NCI-H69 (cell line): ENCODE results near the gene ZNF664.

Source experiments
- DNase-seq: peaks from one replicate; lab custom pipeline; 2025; lab: John Stamatoyannopoulos, UW

ZNF664 gene

GRCh38 chr12:123958876-123959275 is 14.1 kb upstream of the ZNF664 start:
- DNase-seq, result no peak

GRCh38 chr12:123960029-123960735 is 12.8 kb upstream of the ZNF664 start:
- DNase-seq, result peak; percentile 14

GRCh38 chr12:123960856-123961255 is 12.2 kb upstream of the ZNF664 start:
- DNase-seq, result peak; percentile 75

GRCh38 chr12:123961585-123962345 is 11.2 kb upstream of the ZNF664 start:
- peak; percentile 30 for DNase-seq

- DNase-seq, result peak; percentile 11
Measured at GRCh38 chr12:123962513-123962912, 10.5 kb upstream of the ZNF664 start.

- DNase-seq, result no peak
Measured at GRCh38 chr12:123963821-123964220, 9.2 kb upstream of the ZNF664 start.

- DNase-seq, result no peak
Measured at GRCh38 chr12:123965382-123965781, 7.6 kb upstream of the ZNF664 start.

- no peak for DNase-seq
Measured at GRCh38 chr12:123966596-123966995, 6.4 kb upstream of the ZNF664 start.

- DNase-seq, result no peak
Measured at GRCh38 chr12:123967121-123967586, 5.9 kb upstream of the ZNF664 start.

- no peak for DNase-seq
Measured at GRCh38 chr12:123971449-123971769, 1.6 kb upstream of the ZNF664 start.

GRCh38 chr12:123971770-123972456 is 1.1 kb upstream of the ZNF664 start:
- DNase-seq, result peak; percentile 81

GRCh38 chr12:123973552-123974341 is 732 bp downstream of the ZNF664 start:
- peak; percentile 76 for DNase-seq

- DNase-seq, result no peak
Measured at GRCh38 chr12:123976227-123976826, 3.3 kb downstream of the ZNF664 start.

- no peak for DNase-seq
Measured at GRCh38 chr12:123979566-123979965, 6.6 kb downstream of the ZNF664 start.

GRCh38 chr12:123982269-123982668 is 9.3 kb downstream of the ZNF664 start:
- DNase-seq, result no peak

GRCh38 chr12:123983822-123984485 is 10.9 kb downstream of the ZNF664 start:
- DNase-seq, result peak; percentile 72

- DNase-seq, result no peak
Measured at GRCh38 chr12:123984903-123985302, 11.9 kb downstream of the ZNF664 start.

- DNase-seq, result no peak
Measured at GRCh38 chr12:123986374-123986965, 13.5 kb downstream of the ZNF664 start.

GRCh38 chr12:123987022-123987421 is 14.0 kb downstream of the ZNF664 start:
- no peak for DNase-seq

GRCh38 chr12:123989168-123989567 is 16.2 kb downstream of the ZNF664 start:
- DNase-seq, result no peak

- DNase-seq, result no peak
Measured at GRCh38 chr12:123989753-123990152, 16.7 kb downstream of the ZNF664 start.
